Esophagus squamous epithelium (tissue), 5 donors: Measurements from ENCODE around the gene ZNF428. TPM values are rescaled to one million over a fixed set of nuclear protein-coding genes. Genes with fewer than 3 reads are reported as not detected.

Experiments used
- DNase-seq: peaks from one replicate; lab custom pipeline; 2025; lab: John Stamatoyannopoulos, UW
- H3K27ac ChIP-seq, 4 donors: fragments of 200-600 bp; sonication (generic); one replicate each; pipeline ENCODE4 v1.5.1; 2016 to 2019; ENCODE audit warnings: mild to moderate bottlenecking in 1 of 4
- H3K27me3 ChIP-seq, 4 donors: fragments of 200-600 bp; sonication (generic); 1 replicate in 3 of 4; 2 replicates in 1 of 4; pipeline versions ENCODE4 v1.5.1 to v1.6.0; 2017 to 2021; ENCODE audit warnings: antibody characterized with exemption in 1 of 4
- H3K36me3 ChIP-seq, 3 donors: fragments of 200-600 bp; sonication (generic); one replicate each; pipeline ENCODE4 v1.5.1; 2016 to 2019
- H3K4me1 ChIP-seq, 3 donors: fragments of 200-600 bp; sonication (generic); one replicate each; pipeline ENCODE4 v1.5.1; 2017 to 2019
- H3K4me3 ChIP-seq, 4 donors: fragments of 200-600 bp; sonication (generic); 1 replicate in 3 of 4; 2 replicates in 1 of 4; pipeline ENCODE4 v1.5.1; 2016 to 2019; ENCODE audit warnings: mild to moderate bottlenecking in 2 of 4, moderate library complexity in 1 of 4
- H3K9me3 ChIP-seq, 3 donors: fragments of 200-600 bp; sonication (generic); one replicate each; pipeline ENCODE4 v1.5.1; 2016 to 2019
- POLR2A ChIP-seq, 4 donors: fragments of 450-650 bp; IDR thresholded peaks; one replicate each; pipeline ENCODE4 v1.6.1; 2017; ENCODE audit warnings: antibody characterized with exemption in 4 of 4, mild to moderate bottlenecking in 4 of 4, moderate library complexity in 3 of 4
- WGBS, 2 donors: methylation state at CpG; one replicate each; pipeline ENCODE4 v1.1.5; 2018; 5-methylcytosine and 5-hydroxymethylcytosine counted together
- intact Hi-C: fragments of 100-400 bp; cut with DNase I; formaldehyde crosslinking; loops from one replicate; pipeline ENCODE4 v1.15.0; 2022
- total RNA-seq, 4 donors: library from RNA; depleted of rRNA; stranded (reverse); fragments of >200 nt; gene quantifications; one replicate each; pipeline ENCODE4 v1.1.0, GENCODE V29; 2016
- TF ChIP-seq, protein P1 (sequence below), 6 experiments: fragments of 450-650 bp in 4 of 6; fragments of 200-600 bp in 2 of 6; sonication (generic) in 2 of 6; IDR thresholded peaks; one replicate each; pipeline ENCODE4 v1.5.1; 2016 to 2019; ENCODE audit warnings: antibody characterized with exemption in 6 of 6, mild to moderate bottlenecking in 4 of 6, moderate library complexity in 4 of 6
- donor health status: DM: yes; HTN: yes; CAD: no.

Gene ZNF428
- total RNA-seq, 4 donors from 2014 or later = 7.9 to 19.3 (median 11.8) TPM

DNA sequence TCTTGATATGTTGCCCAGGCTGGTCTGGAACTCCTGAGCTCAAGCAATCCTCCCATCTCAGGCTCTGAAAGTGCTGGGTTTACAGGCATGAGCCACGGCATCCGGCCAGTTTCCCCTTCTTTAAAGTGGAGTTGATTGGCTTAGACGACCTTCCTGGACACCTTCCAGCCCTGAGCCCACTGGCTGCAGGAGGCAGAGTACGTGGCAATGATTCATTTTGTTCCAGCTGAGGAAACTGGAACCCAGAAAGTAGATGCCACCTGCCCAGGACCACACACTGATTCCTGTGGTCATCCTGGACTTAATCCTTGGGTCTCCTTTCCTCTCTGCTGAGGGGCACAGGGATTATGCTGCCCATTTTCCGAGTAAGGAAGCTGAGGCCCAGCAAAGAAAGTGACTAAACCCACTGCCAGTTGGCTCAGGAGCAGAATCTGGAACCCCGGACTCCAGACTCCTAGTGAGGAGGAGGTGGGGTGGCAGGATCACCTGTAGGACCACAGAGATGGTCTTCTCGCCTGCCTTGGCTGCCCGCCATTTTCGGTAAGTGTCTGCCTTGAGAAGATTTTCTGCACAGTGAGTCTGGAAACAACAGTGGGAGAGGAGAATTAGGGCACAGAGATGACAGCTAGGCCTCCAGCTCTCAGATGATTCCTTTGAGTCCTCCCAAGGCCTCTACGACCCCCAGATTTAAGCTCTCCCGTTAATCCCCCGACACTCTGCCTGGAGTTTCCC lies 44.8 kb downstream of the ZNF428 start:
- peak overlapping the region; percentile 52 to 92 (median 78) for H3K4me3 ChIP-seq
- no peak for DNase-seq
- no peak for TF ChIP-seq POLR2A (IDR thresholded peaks at IDR 0.05)
- TF ChIP-seq, protein P1, sequence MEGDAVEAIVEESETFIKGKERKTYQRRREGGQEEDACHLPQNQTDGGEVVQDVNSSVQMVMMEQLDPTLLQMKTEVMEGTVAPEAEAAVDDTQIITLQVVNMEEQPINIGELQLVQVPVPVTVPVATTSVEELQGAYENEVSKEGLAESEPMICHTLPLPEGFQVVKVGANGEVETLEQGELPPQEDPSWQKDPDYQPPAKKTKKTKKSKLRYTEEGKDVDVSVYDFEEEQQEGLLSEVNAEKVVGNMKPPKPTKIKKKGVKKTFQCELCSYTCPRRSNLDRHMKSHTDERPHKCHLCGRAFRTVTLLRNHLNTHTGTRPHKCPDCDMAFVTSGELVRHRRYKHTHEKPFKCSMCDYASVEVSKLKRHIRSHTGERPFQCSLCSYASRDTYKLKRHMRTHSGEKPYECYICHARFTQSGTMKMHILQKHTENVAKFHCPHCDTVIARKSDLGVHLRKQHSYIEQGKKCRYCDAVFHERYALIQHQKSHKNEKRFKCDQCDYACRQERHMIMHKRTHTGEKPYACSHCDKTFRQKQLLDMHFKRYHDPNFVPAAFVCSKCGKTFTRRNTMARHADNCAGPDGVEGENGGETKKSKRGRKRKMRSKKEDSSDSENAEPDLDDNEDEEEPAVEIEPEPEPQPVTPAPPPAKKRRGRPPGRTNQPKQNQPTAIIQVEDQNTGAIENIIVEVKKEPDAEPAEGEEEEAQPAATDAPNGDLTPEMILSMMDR (IDR thresholded peaks at IDR 0.05) = no peak
- H3K9me3 ChIP-seq = no peaks in the 10 kb centered on the region
- H3K36me3 ChIP-seq = peaks cover 0 to 21% (median 0%) of the 10 kb centered on the region in 3 donors
- 22 to 24% methylated on average over 11 to 12 of the region's 12 CpGs for WGBS, 2 donors
- H3K4me1 ChIP-seq = peaks cover 14 to 39% (median 18%) of the 10 kb centered on the region in 3 donors
- no peaks in the 10 kb centered on the region for H3K27me3 ChIP-seq
- H3K27ac ChIP-seq = peak overlapping the region; percentile 85 to 97 (median 90)
- intact Hi-C loops = no loop called here

DNA sequence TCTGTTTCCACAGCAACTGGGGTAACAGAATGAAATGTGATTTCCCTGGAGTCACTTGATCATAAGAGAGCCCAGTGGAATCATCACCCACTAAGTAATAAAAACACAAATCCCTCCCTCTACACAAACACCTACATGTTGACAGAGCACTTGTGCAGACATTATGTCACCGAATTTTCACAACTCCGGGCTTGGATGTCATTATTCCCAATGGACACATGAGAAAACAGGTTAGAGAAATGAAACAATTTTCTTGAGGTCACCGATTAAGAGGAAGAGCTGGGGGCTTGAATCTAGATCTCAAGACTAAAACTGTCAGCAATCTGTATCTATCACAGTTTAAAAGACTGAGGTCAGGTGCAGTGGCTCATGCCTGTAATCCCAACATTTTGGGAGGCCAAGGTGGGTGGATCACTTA lies 47.2 kb downstream of the ZNF428 start:
- no peak overlapping the region for H3K4me3 ChIP-seq
- no peaks in the 10 kb centered on the region for H3K9me3 ChIP-seq
- peaks cover 0 to 21% (median 0%) of the 10 kb centered on the region in 3 donors for H3K36me3 ChIP-seq
- intact Hi-C loops = no loop called here
- H3K27me3 ChIP-seq = no peaks in the 10 kb centered on the region
- DNase-seq = no peak
- H3K4me1 ChIP-seq = peaks cover 14 to 36% (median 18%) of the 10 kb centered on the region in 3 donors
- H3K27ac ChIP-seq = no peak overlapping the region
- 68 to 74% methylated on average over 3 of the region's 3 CpGs for WGBS, 2 donors
- no peak for TF ChIP-seq POLR2A (IDR thresholded peaks at IDR 0.05)
- TF ChIP-seq, protein P1 (IDR thresholded peaks at IDR 0.05) = no peak

DNA sequence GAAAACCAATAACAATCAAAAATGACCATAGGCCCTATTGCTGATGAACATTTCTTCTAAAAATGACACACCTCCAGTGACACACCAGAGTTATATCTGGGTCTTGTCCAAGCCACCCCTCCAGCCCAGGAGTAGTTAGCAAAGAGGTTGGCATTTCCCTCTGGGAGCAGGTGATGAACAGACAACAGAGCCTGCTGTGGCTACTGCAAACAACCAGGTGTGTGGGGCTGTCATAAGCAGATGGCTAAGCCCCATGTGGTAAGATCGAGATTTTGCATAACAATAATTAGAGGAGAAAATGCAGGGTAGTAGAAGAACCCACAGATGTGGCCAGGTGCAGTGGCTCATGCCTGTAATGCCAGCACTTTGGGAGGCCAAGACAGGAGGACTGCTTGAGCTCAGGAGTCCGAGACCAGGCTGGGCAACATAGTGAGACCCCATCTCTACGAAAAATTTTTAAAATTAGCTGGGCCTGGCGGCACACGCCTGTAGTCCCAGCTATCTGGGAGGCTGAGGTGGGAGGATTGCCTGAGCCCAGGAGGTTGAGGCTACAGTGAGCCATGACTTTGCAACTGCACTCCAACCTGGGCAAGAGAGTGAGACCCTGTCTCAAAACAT lies 49.1 kb downstream of the ZNF428 start:
- Histone ChIP-seq H3K4me1 (peaks cover 8 to 21% (median 9%) of the 10 kb centered on the region in 3 donors), H3K27ac (no peak overlapping the region), H3K27me3 (no peaks in the 10 kb centered on the region), H3K9me3 (no peaks in the 10 kb centered on the region), H3K4me3 (no peak overlapping the region), H3K36me3 (peaks cover 0 to 21% (median 0%) of the 10 kb centered on the region in 3 donors)
- TF ChIP-seq, protein P1 (IDR thresholded peaks at IDR 0.05) = no peak
- no peak for TF ChIP-seq POLR2A (IDR thresholded peaks at IDR 0.05)
- no peak for DNase-seq
- intact Hi-C loops = no loop called here
- 68 to 78% methylated on average over 5 of the region's 5 CpGs for WGBS, 2 donors

DNA sequence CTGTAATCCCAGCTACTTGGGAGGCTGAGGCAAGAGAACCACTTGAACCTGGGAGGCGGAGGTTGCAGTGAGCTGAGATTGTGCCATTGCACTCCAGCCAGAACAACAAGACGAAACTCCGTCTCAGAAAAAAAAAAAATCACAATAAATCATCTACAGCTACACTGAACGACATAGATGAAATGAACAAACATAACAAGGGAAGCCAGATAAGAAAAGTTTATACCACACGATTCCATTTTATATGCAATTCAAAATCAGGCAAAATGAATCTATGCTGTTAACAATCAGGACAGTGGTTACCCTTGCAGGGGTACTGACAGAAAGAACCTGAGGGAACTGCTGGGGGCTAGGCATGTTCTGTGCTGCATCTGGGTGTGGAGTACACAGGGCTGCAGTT lies 49.8 kb downstream of the ZNF428 start:
- Histone ChIP-seq H3K9me3 (no peaks in the 10 kb centered on the region), H3K4me1 (peaks cover 4 to 15% (median 6%) of the 10 kb centered on the region in 3 donors), H3K4me3 (no peak overlapping the region), H3K27ac (no peak overlapping the region), H3K27me3 (no peaks in the 10 kb centered on the region), H3K36me3 (peaks cover 0 to 21% (median 0%) of the 10 kb centered on the region in 3 donors)
- WGBS, 2 donors = 87 to 89% methylated on average over 5 of the region's 5 CpGs
- no peak for TF ChIP-seq POLR2A (IDR thresholded peaks at IDR 0.05)
- TF ChIP-seq, protein P1 (IDR thresholded peaks at IDR 0.05) = no peak
- intact Hi-C loops = no loop called here
- no peak for DNase-seq

DNA sequence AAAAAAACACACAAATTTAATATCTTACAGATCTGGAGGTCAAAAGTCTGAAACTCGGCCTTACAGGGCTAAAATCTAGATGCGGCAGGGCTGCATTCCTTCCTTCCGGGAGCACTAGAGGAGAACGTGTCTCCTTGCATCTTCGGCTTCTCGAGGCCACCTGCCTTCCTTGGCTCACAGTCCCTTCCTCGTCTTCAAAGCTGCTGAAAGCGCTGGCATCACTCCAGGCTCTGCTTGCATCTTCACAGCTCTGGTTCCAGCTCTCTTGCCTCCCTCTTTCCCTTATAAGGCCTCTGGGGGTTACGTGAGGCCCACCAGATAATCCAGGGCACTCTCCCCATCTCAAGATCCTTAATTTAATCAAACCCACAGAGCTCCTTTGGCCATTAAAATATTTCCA lies 54.6 kb downstream of the ZNF428 start:
- Histone ChIP-seq H3K9me3 (no peaks in the 10 kb centered on the region), H3K27ac (no peak overlapping the region), H3K4me3 (no peak overlapping the region), H3K36me3 (peaks cover 0 to 28% (median 5%) of the 10 kb centered on the region in 3 donors), H3K27me3 (no peaks in the 10 kb centered on the region), H3K4me1 (peaks cover 5 to 12% (median 5%) of the 10 kb centered on the region in 3 donors)
- WGBS, 2 donors = 72 to 74% methylated on average over 9 of the region's 9 CpGs
- DNase-seq = no peak
- intact Hi-C loops = no loop called here
- TF ChIP-seq, protein P1 (IDR thresholded peaks at IDR 0.05) = no peak
- no peak for TF ChIP-seq POLR2A (IDR thresholded peaks at IDR 0.05)
